NCI-H526 treated with DMSO at 0.1 percent for 48 hours (cell line): ENCODE results near the gene FAM9C.
"Not testable (repeated sequence)": the region's sequence is repeated elsewhere in the genome, so short reads cannot be mapped to it uniquely, and the experiment has no call there.

Experiments
- DNase-seq: peaks from one replicate; lab custom pipeline; 2025; lab: John Stamatoyannopoulos, UW

Gene FAM9C

GRCh38 chrX:13044441-13044840 lies at the start of gene FAM9C:
Gene FAM9C, minus strand, starts transcription at chrX:13044620. Its CDS starts 831 bp downstream, at chrX:13043789.
- DNase-seq: no peak

DNA sequence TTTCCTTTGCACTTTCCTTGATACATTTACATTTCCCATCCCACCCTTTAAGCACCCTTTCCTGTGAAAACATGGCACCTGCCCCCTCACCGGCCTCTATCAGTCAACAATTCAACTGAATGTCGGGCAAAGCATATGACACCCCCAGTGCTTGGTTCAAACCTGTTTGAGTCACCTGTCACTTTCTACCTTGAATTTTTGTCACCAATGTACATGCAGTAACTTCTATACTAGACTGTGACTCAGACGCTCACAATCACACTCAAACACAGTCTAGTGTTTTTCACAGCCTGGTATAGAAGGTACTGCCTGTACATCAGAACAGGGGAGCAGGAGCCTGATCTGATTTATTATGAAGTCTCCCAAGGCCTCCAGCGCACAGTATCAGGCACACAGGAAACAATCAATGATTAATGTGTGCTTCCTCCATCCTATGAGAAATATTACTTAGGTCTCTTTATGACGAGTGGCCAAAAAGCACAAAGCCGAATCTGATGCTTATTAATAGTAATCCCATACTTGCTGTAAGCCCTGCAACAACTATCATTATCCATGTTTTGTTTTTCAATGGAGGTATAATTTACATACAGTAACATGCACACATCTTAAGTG lies 49.2 kb upstream of the FAM9C start:
- no peak for DNase-seq

- DNase-seq: no peak
Measured at GRCh38 chrX:13092455-13092941, 48.1 kb upstream of the FAM9C start.

DNA sequence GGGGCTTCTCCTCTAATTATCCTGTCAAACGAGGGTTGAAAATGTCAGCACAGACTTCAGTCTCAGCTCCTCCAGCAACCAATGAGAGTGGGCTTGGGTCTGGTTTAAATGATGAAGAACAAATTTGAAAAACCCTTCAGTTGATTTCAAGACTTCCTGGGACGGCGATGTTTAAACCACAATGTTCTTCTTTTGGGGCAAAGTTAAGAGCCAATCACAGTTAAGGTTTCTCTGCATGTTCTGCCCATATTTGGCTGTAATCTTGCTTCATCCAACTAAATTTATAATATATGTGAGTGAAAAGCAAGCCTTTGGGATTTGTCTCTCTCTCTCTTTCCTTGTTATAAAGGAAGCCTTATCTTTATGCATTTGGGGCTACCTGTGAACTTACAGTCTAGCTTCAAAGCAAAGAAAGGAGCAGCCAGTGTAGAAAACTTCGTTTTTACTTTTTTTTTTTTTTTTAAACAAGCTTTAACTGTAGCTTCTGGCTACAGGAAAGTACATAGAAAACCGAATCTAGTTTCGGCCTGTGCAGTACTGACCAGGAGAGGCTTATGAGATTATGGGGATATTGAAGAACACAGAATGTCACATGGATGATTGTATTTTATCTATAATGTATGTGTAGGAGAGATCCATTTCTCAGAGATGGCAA lies 46.8 kb upstream of the FAM9C start:
- DNase-seq: no peak

DNA sequence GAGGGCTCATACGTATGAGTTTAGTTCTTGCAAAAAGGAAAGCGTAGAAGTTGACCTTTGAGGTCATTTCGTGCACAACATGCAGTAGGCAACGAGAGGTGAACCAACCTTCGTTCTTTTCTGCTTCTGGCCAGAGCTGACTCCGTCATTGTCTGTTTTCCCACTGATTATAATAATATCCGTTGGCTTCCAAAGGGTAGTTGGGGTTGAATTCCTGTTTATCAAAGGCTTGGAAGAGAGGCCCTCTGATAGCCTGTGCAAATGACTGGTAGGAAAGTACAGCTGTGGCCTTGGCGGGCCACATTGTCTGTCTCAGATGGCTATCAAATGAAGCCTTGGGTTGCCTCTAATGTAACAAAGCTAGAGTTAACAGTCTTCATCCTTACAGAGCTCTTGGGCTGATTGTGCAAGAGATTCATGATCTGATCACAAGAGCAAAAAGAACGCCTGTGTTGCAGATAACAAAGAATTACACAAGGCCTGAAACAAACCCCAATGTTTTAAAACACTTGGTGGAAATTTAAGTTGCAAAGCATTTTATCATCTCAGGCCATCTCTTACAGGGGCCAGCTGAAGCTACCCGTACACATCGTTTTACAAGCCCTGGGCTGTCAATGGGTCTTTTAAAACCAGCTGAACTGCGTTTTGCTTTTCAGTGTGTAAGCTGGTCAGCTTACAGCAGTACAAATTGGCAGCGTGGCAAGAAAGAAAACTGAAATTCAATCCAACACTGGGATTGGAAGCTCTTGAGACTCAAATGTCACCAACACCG lies 46.1 kb upstream of the FAM9C start:
- no peak for DNase-seq

GRCh38 chrX:13090027-13090338 lies 45.6 kb upstream of the FAM9C start:
- no peak for DNase-seq

- DNase-seq: no peak
Measured at GRCh38 chrX:13088156-13088487, 43.7 kb upstream of the FAM9C start.

DNA sequence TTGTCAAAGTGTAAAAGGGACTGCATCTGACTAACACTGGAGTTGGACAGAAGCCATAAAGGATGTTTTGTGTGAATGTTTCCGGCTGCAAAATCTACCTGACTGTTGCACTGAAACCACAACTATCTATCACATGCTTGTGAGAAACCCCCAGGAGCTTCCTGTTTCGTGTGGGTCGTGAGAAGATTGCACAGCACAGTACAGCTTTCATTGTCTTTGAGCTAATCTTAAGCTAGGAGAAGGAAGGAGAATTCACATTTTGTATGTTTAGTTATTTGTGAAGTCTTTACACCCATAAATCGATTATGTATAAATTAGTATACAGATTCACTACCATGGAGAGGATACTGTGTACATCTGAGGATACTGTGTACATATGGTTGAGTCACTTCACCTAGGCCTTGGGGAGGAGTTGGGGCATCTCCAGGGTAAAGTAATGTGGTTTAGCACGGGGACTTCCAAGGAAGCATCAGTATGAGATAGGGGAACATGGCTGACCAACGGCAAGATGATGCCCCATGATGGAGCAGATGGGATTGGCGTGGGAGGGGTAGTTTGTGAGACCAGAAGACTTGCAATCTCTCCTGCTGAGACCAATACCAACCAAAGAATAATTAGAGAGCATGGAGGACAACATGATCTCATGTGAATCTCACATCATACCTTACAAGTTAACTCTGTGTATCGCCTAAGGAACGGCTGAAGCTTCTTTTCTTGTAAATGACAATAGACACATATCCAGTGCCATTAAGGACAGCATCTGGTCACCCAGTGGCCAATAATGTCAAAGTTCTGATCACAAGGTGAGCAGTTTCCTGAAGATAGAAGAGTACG lies 43.1 kb upstream of the FAM9C start:
- DNase-seq: no peak

GRCh38 chrX:13086793-13087321 lies 42.4 kb upstream of the FAM9C start:
- DNase-seq: not testable (repeated sequence)

DNA sequence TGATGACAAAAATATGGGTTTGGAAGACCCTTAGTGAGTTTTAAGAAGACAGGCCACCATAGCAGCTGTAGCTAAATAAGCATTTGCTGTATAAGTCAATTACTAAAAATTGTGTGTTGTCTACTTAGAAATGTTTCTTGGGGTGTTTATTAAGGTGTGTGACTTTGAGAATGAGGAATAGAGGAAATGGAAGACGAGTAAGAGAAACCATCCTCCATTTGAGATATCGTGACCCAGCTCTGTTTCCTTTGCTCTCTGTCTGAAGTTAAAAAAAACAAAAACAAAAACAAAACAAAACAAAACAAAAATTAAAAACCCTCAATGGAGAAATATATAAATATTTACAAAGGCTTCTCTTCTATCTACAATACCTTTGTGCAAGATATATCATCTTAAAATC lies 41.7 kb upstream of the FAM9C start:
- DNase-seq: no peak

GRCh38 chrX:13085526-13085925 lies 41.1 kb upstream of the FAM9C start:
- DNase-seq: no peak

DNA sequence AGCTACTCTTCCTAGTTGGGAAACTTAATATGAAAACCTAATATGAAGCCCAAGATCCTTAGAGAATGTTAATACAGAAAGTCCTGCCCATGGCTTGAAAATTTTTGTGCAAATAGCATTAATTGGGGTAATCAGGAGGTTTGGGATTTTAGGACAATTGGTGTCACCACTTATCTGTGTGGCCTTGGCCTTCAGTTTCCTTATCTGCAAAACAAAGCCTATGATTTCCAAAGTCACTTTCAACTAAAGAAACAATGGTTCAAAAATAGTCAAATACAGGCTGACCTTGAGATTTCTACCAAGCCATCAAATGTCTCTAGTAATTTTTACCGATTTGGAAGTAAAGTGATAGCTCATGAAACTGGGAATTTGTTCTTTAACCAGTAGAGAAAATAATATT lies 40.2 kb upstream of the FAM9C start:
- DNase-seq: no peak

GRCh38 chrX:13083755-13084326 lies 39.4 kb upstream of the FAM9C start:
- not testable (repeated sequence) for DNase-seq

DNA sequence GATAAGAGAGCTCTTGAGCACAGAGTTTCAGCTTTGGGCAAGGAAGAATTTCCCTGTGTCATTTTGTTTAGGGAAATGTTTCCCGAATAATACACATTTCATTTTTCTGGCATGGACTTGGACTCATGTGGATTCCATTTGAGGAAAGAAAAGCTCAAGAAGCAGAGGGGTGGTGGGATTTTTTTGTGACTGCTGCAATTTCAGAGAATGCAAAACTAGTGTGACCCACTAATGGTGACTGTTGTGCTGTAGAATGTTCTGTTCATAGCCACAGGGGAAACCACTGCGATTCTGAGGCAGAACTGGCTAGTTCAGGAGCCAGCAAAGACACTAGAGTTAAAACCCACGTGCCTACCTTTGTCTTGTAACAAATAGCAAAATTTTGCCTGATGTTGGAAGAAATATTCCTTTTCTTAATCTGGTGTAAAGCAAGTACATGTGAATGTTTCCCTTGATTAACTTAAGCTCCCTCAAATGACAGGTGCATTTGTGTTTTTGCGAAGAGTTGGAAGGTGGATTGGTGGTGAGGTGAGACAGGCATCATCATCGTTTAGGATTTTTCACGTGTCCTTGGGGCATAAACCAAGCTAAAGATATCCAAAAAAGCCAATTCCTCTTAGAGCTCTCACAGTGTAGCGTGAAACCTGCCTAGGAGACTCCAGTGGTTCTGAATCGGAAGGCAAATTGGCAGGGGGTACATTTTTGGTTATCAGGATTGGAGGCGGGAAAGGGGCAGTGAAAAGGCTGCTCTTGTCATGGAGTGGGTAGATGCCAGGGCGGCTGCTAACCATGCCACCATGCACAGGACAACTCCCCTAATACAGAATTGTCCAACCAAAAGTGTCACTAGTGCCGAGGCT lies 38.0 kb upstream of the FAM9C start:
- DNase-seq: no peak

DNA sequence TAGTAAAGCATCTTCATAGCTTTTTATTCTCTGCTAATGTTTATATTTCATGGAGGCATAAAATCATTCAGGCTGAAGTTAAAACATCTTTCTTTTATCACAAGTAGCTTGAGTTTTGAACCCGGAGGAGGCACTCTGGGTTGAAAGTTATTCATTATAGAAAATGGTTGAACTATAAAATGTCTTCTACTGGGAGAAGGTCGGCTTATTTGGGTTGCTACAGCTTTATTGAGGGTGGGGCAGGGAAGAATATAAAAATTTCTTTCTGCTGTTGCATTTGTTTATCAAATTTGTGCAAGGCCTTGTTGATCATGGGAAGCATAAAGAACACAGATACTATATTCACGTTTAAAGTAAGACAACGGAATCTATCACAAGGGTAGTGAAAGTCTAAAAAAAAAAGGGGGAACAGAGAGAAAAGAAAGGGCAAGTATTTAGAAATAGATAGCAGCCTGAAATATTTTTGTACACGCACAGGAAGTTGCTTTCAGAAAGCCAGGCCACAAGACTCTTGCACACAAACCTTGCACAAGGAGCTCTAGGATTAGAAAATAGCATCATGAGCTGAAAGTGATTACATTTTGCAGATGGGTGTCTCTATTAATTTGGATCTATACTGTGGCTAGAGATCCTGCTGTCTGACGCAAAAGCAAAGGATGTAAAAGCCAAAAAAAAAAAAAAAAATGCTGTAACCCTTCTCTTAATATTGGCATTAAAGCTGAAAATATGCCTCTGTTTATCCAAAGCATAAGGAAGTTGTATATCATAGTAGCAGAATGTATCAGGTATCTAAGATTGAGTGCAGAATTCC lies 37.2 kb upstream of the FAM9C start:
- DNase-seq: peak; percentile 22

- no peak for DNase-seq
Measured at GRCh38 chrX:13080128-13080795, 35.8 kb upstream of the FAM9C start.

DNA sequence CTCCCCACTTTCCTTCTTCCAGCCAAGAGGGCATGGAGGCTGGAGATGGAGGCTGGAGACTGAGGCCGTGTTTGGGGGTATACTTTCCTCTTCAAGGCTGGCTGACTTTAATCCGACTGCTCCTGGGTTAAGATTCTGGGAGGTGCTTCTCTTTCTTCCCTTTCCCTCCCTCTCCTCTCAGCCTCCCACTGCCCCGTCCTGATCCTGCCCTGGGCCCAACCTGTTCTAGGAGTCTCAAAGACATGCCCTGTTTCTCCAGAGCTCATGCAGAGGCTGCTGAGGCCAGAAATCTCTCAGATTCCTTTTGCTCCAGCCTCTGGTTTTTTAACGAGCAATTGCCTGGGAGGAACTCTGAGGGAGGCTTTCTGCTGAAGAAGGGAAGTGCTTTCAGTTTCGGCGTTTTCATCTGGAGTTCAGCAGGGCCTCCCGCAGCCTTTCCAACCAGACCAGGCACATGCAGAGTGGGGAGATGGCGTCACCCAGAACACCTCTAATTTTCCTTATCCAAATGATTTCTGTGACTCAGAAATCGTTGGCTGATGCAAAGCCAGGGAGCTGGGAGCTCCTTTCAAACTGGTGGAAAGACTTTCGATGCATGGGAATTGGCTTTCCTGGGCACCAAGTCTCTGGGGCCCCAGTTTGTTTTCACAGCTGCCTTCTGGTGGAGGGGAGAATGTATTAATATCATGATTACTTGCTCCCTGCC lies 34.5 kb upstream of the FAM9C start:
- no peak for DNase-seq

- DNase-seq: no peak
Measured at GRCh38 chrX:13077168-13077567, 32.7 kb upstream of the FAM9C start.
